Mesenchymal stem cell (in vitro differentiated cells and primary cell): ENCODE results near the gene HAT1.
A peak's percentile ranks its signal among the peaks of the same experiment; 100 is the strongest.

Experiments
- DNase-seq: peaks from one replicate; pipeline ENCODE4 v3.0.0-alpha.2; 2013
- H2AFZ ChIP-seq: one replicate; pipeline ENCODE4 v1.6.1; 2013; ENCODE audit warnings: low read depth, mild to moderate bottlenecking, control low read depth, inconsistent platforms, low read length, moderate library complexity
- H2AK5ac ChIP-seq: 2 replicates; pipeline ENCODE4 v1.6.1; 2013; ENCODE audit warnings: low read length, moderate library complexity, mild to moderate bottlenecking, inconsistent platforms; ENCODE audit not compliant: severe bottlenecking
- H2BK120ac ChIP-seq: one replicate; pipeline ENCODE4 v1.6.1; 2013; ENCODE audit warnings: low read depth, mild to moderate bottlenecking, inconsistent platforms, low read length, moderate library complexity
- H2BK12ac ChIP-seq, 2 experiments: one replicate each; pipeline ENCODE4 v1.6.1; 2013; ENCODE audit warnings: inconsistent platforms in 2 of 2, low read length in 2 of 2, mild to moderate bottlenecking in 2 of 2, moderate library complexity in 2 of 2, control low read depth in 1 of 2
- H2BK15ac ChIP-seq: one replicate; pipeline ENCODE4 v1.6.1; 2013; ENCODE audit warnings: mild to moderate bottlenecking, low read depth, inconsistent platforms; ENCODE audit not compliant: poor library complexity, severe bottlenecking
- H2BK5ac ChIP-seq: 2 replicates; pipeline ENCODE4 v1.6.1; 2013; ENCODE audit warnings: low read depth, mild to moderate bottlenecking, low read length, control low read depth, inconsistent platforms; ENCODE audit not compliant: poor library complexity, severe bottlenecking
- H3K14ac ChIP-seq, 2 experiments: one replicate each; pipeline ENCODE4 v1.6.1; 2013; ENCODE audit warnings: inconsistent platforms in 2 of 2, low read length in 2 of 2, control low read depth in 1 of 2, mild to moderate bottlenecking in 1 of 2, moderate library complexity in 1 of 2
- H3K18ac ChIP-seq, 2 experiments: one replicate each; pipeline ENCODE4 v1.6.1; 2013; ENCODE audit warnings: inconsistent platforms in 2 of 2, low read length in 2 of 2, control low read depth in 1 of 2, low read depth in 1 of 2, mild to moderate bottlenecking in 1 of 2
- H3K23ac ChIP-seq, 2 experiments: one replicate each; pipeline ENCODE4 v1.6.1; 2013; ENCODE audit warnings: inconsistent platforms in 2 of 2, low read length in 2 of 2, mild to moderate bottlenecking in 2 of 2, moderate library complexity in 2 of 2, control low read depth in 1 of 2
- H3K27ac ChIP-seq: 2 replicates; pipeline ENCODE4 v1.5.1; 2013; ENCODE audit warnings: mild to moderate bottlenecking, moderate library complexity, low read length, control low read depth, inconsistent platforms; ENCODE audit not compliant: poor library complexity, severe bottlenecking
- H3K27me3 ChIP-seq, 2 experiments: 2 replicates each; pipeline versions ENCODE4 v1.6.1 to v1.7.0; 2013; ENCODE audit warnings: low read length in 2 of 2, mild to moderate bottlenecking in 2 of 2, moderate library complexity in 2 of 2, control low read depth in 1 of 2, inconsistent platforms in 1 of 2; ENCODE audit not compliant: control insufficient read depth in 1 of 2, insufficient read depth in 1 of 2
- H3K36me3 ChIP-seq, 2 experiments: 2 replicates each; pipeline versions ENCODE4 v1.6.1 to v1.7.0; 2013; ENCODE audit warnings: low read length in 2 of 2, control low read depth in 1 of 2, inconsistent platforms in 1 of 2, low read depth in 1 of 2, mild to moderate bottlenecking in 1 of 2; ENCODE audit not compliant: insufficient read depth in 2 of 2, control insufficient read depth in 1 of 2
- H3K4ac ChIP-seq, 2 experiments: one replicate each; pipeline ENCODE4 v1.6.1; 2013; ENCODE audit warnings: inconsistent platforms in 2 of 2, low read length in 2 of 2, mild to moderate bottlenecking in 2 of 2, moderate library complexity in 2 of 2, control low read depth in 1 of 2, low read depth in 1 of 2
- H3K4me1 ChIP-seq: 2 replicates; pipeline ENCODE4 v1.6.1; 2013; ENCODE audit warnings: low read depth, low read length, control low read depth; ENCODE audit not compliant: control insufficient read depth, insufficient read depth
- H3K4me2 ChIP-seq: 2 replicates; pipeline ENCODE4 v1.6.1; 2013; ENCODE audit warnings: low read length, mild to moderate bottlenecking, inconsistent platforms; ENCODE audit not compliant: poor library complexity, severe bottlenecking
- H3K4me3 ChIP-seq, 2 experiments: 2 replicates each; pipeline versions ENCODE4 v1.5.1 to v1.7.0; 2013; ENCODE audit warnings: low read length in 2 of 2, mild to moderate bottlenecking in 2 of 2, control low read depth in 1 of 2, low read depth in 1 of 2; ENCODE audit not compliant: insufficient read depth in 1 of 2
- H3K79me1 ChIP-seq: replicated peaks from 2 replicates; pipeline ENCODE4 v1.6.1; 2013; ENCODE audit warnings: mild to moderate bottlenecking, control low read depth, low read length, inconsistent platforms; ENCODE audit not compliant: poor library complexity, severe bottlenecking
- H3K9ac ChIP-seq: 2 replicates; pipeline ENCODE4 v1.7.0; 2013; ENCODE audit warnings: mild to moderate bottlenecking, low read length, moderate library complexity
- H3K9me3 ChIP-seq: 2 replicates; pipeline ENCODE4 v1.7.0; 2013; ENCODE audit warnings: mild to moderate bottlenecking, low read length; ENCODE audit not compliant: control insufficient read depth
- H4K8ac ChIP-seq: one replicate; pipeline ENCODE4 v1.6.1; 2013; ENCODE audit warnings: inconsistent platforms, mild to moderate bottlenecking, low read length, moderate library complexity
- H4K91ac ChIP-seq: one replicate; pipeline ENCODE4 v1.6.1; 2013; ENCODE audit warnings: mild to moderate bottlenecking, low read length, inconsistent platforms
- WGBS: methylation state at CpG from one replicate; pipeline ENCODE4 v1.1.7; 2013; ENCODE audit warnings: mixed read lengths; 5-methylcytosine and 5-hydroxymethylcytosine counted together

The HAT1 gene

GRCh38 chr2:171943869-171944268 lies 21.6 kb downstream of the HAT1 start:
- Histone ChIP-seq H3K36me3 (peaks cover 7 to 9% of the 10 kb centered on the region in 2 experiments), H3K4me3 (no peak overlapping the region), H4K8ac (no peak overlapping the region), H4K91ac (no peak overlapping the region), H3K9me3 (no peaks in the 10 kb centered on the region), H2BK12ac (no peak overlapping the region), H2AK5ac (no peak overlapping the region), H2BK120ac (no peak overlapping the region), H3K14ac (no peak overlapping the region), H3K23ac (no peak overlapping the region), H3K4ac (no peak overlapping the region), H3K27me3 (no peaks in the 10 kb centered on the region), H2BK15ac (no peak overlapping the region), H2AFZ (no peak overlapping the region), H3K4me2 (no peak overlapping the region), H3K4me1 (no peaks in the 10 kb centered on the region), H3K18ac (no peak overlapping the region), H3K27ac (no peak overlapping the region), H3K79me1 (peaks cover 31% of the 10 kb centered on the region), H3K9ac (no peak overlapping the region), H2BK5ac (no peak overlapping the region)
- 95% methylated on average over 3 of the region's 4 CpGs for WGBS
- no peak for DNase-seq

GRCh38 chr2:171952276-171952675 lies 30.0 kb downstream of the HAT1 start:
- Histone ChIP-seq H2AK5ac (no peak overlapping the region), H2BK12ac (no peak overlapping the region), H3K27me3 (no peaks in the 10 kb centered on the region), H2BK5ac (no peak overlapping the region), H3K4ac (no peak overlapping the region), H3K4me2 (no peak overlapping the region), H2BK120ac (no peak overlapping the region), H3K18ac (no peak overlapping the region), H3K9me3 (no peaks in the 10 kb centered on the region), H4K8ac (no peak overlapping the region), H3K14ac (no peak overlapping the region), H2AFZ (no peak overlapping the region), H3K9ac (no peak overlapping the region), H3K36me3 (peaks cover 8 to 13% of the 10 kb centered on the region in 2 experiments), H3K23ac (no peak overlapping the region), H3K79me1 (peaks cover 23% of the 10 kb centered on the region), H3K4me3 (no peak overlapping the region), H3K27ac (no peak overlapping the region), H2BK15ac (no peak overlapping the region), H4K91ac (no peak overlapping the region), H3K4me1 (peaks cover 3% of the 10 kb centered on the region)
- no peak for DNase-seq

GRCh38 chr2:171952748-171953147 lies 30.5 kb downstream of the HAT1 start:
- no peak overlapping the region for H3K18ac ChIP-seq

GRCh38 chr2:171956135-171956825 lies 34.0 kb downstream of the HAT1 start:
- no peak overlapping the region for H2BK5ac ChIP-seq
- H2AK5ac ChIP-seq = no peak overlapping the region
- DNase-seq = peak; percentile 23
- H3K79me1 ChIP-seq = peaks cover 17% of the 10 kb centered on the region
- no peaks in the 10 kb centered on the region for H3K9me3 ChIP-seq
- no peak overlapping the region for H3K4ac ChIP-seq
- H3K4me3 ChIP-seq = no peak overlapping the region
- peak overlapping the region; percentile 37 for H4K8ac ChIP-seq
- no peak overlapping the region for H3K9ac ChIP-seq
- H3K27me3 ChIP-seq = no peaks in the 10 kb centered on the region
- H3K36me3 ChIP-seq = peaks cover 8% of the 10 kb centered on the region in 2 experiments
- peaks cover 5% of the 10 kb centered on the region for H3K4me1 ChIP-seq
- no peak overlapping the region for H2BK120ac ChIP-seq
- no peak overlapping the region for H2AFZ ChIP-seq
- peak overlapping the region in 1 of 2 experiments; percentile 68 for H3K18ac ChIP-seq
- WGBS = 100% methylated on average over 6 of the region's 7 CpGs
- no peak overlapping the region for H3K4me2 ChIP-seq
- peak overlapping the region in 1 of 2 experiments; percentile 82 for H2BK12ac ChIP-seq
- H3K27ac ChIP-seq = no peak overlapping the region
- no peak overlapping the region for H2BK15ac ChIP-seq
- no peak overlapping the region for H3K23ac ChIP-seq
- H3K14ac ChIP-seq = peak overlapping the region in 1 of 2 experiments; percentile 94
- H4K91ac ChIP-seq = peak overlapping the region; percentile 61

More at GRCh38 chr2:171952748-171953147, 30.5 kb downstream of the HAT1 start:
- no peak overlapping the region for H4K8ac ChIP-seq
- no peaks in the 10 kb centered on the region for H3K9me3 ChIP-seq
- no peak overlapping the region for H3K9ac ChIP-seq
- peaks cover 21% of the 10 kb centered on the region for H3K79me1 ChIP-seq
- H2AK5ac ChIP-seq = no peak overlapping the region
- H3K4me3 ChIP-seq = no peak overlapping the region
- WGBS = 100% methylated on average over 3 of the region's 3 CpGs
- H3K14ac ChIP-seq = no peak overlapping the region
- H2BK120ac ChIP-seq = no peak overlapping the region
- H3K23ac ChIP-seq = no peak overlapping the region
- no peak overlapping the region for H3K4me2 ChIP-seq
- no peak overlapping the region for H3K27ac ChIP-seq
- no peak overlapping the region for H4K91ac ChIP-seq
- H2BK12ac ChIP-seq = no peak overlapping the region
- no peak overlapping the region for H3K4ac ChIP-seq
- H3K27me3 ChIP-seq = no peaks in the 10 kb centered on the region
- H3K4me1 ChIP-seq = peaks cover 3% of the 10 kb centered on the region
- no peak overlapping the region for H2BK15ac ChIP-seq
- peaks cover 8 to 13% of the 10 kb centered on the region in 2 experiments for H3K36me3 ChIP-seq
- no peak for DNase-seq
- no peak overlapping the region for H2BK5ac ChIP-seq
- no peak overlapping the region for H2AFZ ChIP-seq
